ACC112 (cell line): ENCODE measurements around the gene RNH1.

Experiments
- H2AFZ ChIP-seq: fragments of 200-600 bp; sonication (generic); one replicate; pipeline ENCODE4 v1.6.0; 2017; ENCODE audit warnings: antibody characterized with exemption, low read length; ENCODE audit not compliant: unreplicated experiment
- H3K27ac ChIP-seq: fragments of 200-600 bp; sonication (generic); 2 replicates; pipeline ENCODE4 v1.5.1; 2014; ENCODE audit warnings: low read depth, mild to moderate bottlenecking, antibody characterized with exemption, low read length, moderate library complexity
- H3K27me3 ChIP-seq: fragments of 200-600 bp; sonication (generic); 2 replicates; pipeline ENCODE4 v1.6.1; 2014; ENCODE audit warnings: mild to moderate bottlenecking, antibody characterized with exemption, low read length, moderate library complexity, mixed read lengths; ENCODE audit not compliant: insufficient read depth
- H3K36me3 ChIP-seq: fragments of 200-600 bp; sonication (generic); 2 replicates; pipeline ENCODE4 v1.6.1; 2016; ENCODE audit warnings: mild to moderate bottlenecking, antibody characterized with exemption, low read length, moderate library complexity, mixed read lengths; ENCODE audit not compliant: insufficient read depth
- H3K4me1 ChIP-seq: fragments of 200-600 bp; sonication (generic); one replicate; pipeline ENCODE4 v1.6.1; 2016; ENCODE audit warnings: low read length, mixed read lengths; ENCODE audit not compliant: insufficient read depth, unreplicated experiment, control insufficient read depth
- H3K4me3 ChIP-seq: fragments of 200-600 bp; sonication (generic); 2 replicates; pipeline ENCODE4 v1.5.1; 2014; ENCODE audit warnings: mild to moderate bottlenecking, low read depth, low read length
- H3K79me2 ChIP-seq: fragments of 200-600 bp; sonication (generic); one replicate; pipeline ENCODE4 v1.6.0; 2016; ENCODE audit warnings: low read length; ENCODE audit not compliant: control insufficient read depth, unreplicated experiment, insufficient read depth

RNH1 gene

DNA sequence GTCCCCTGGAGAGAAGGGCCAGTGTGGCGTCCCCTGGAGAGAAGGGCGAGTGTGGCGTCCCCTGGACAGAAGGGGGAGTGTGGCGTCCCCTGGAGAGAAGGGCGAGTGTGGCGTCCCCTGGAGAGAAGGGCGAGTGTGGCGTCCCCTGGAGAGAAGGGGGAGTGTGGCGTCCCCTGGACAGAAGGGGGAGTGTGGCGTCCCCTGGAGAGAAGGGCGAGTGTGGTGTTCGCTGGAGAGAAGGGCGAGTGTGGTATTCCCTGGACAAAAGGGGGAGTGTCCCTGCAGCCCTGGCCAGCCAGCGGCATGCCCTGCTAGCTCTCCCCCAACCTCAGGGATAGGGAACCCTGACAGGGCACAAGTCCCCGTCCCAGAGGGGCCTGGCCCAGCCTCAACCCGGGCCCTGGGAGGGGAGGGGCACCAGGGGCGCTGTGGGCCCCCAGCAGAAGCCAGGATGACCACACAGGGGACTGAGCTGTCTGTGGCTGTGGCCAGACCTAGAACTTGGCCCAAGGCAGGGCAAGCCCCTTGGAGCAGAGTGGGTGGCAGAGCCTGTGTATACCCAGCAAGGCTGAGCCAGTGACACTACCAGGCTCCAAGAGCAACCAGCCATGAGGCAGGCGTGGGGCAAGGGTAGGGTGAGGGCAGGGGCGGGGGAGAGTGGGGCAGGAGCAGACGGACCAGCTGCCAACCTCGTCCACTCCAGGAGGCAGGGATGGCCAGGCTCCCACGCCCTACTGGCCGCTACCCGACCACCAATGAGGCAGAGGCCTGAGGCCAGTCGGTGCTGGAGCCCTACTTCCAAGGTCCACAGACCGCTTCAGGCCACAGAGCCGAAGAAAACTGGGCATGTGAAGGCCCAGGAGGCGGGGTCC lies 24.2 kb upstream of the RNH1 start:
- Histone ChIP-seq H3K79me2 (peaks cover 16% of the 10 kb centered on the region), H3K4me3 (no peak overlapping the region), H3K4me1 (no peaks in the 10 kb centered on the region), H3K27ac (no peak overlapping the region), H2AFZ (no peak overlapping the region), H3K36me3 (0 out of 2 replicates have a peak, but pooled peaks cover 6% of the 10 kb centered on the region), H3K27me3 (no peaks in the 10 kb centered on the region)

DNA sequence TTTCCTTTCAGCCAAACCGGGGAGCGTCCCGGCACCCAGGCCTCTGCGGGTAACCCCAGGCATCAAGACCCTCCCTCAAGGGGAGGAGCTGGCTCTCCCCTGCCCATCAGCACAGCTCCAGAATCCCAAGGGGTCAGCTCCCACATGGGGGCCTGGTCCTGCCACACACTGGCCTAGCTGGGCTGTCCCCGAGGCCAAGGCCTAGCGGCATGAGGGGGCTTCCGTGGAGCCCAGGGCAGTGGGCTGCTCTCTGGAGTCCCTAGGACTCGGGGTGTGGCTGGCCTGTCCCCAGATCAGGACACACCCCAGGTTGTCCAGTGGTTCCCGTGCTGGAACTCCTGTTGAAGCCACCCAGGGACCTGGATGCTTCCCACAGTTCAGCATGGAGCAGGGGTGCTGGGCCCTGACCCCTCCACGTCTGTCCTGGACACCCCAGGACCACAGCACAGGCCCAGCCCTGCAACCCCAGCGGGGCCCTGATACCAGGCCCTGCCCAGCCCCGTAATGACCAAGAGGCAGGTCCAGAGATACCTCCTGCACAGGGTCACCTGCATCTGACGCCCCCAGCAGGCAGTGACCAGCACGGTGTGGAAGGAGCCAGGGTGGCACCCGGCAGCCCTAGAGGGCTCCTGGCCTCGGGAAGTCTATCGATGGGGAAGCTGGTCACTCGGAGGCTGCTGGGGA lies 22.8 kb upstream of the RNH1 start:
- Histone ChIP-seq H3K79me2 (peaks cover 15% of the 10 kb centered on the region), H3K27ac (no peak overlapping the region), H3K36me3 (0 out of 2 replicates have a peak, but pooled peaks cover 6% of the 10 kb centered on the region), H3K27me3 (no peaks in the 10 kb centered on the region), H3K4me1 (no peaks in the 10 kb centered on the region), H2AFZ (no peak overlapping the region), H3K4me3 (no peak overlapping the region)

GRCh38 chr11:528815-529727 lies 22.0 kb upstream of the RNH1 start:
- no peak overlapping the region for H3K27ac ChIP-seq
- H3K4me1 ChIP-seq, result no peaks in the 10 kb centered on the region
- H3K36me3 ChIP-seq, result 0 out of 2 replicates have a peak, but pooled peaks cover 6% of the 10 kb centered on the region
- H3K79me2 ChIP-seq, result peaks cover 7% of the 10 kb centered on the region
- H2AFZ ChIP-seq, result no peak overlapping the region
- no peak overlapping the region for H3K4me3 ChIP-seq
- H3K27me3 ChIP-seq, result no peaks in the 10 kb centered on the region

GRCh38 chr11:528166-528814 lies 21.2 kb upstream of the RNH1 start:
- Histone ChIP-seq H3K27ac (no peak overlapping the region), H3K4me3 (no peak overlapping the region), H2AFZ (no peak overlapping the region), H3K4me1 (no peaks in the 10 kb centered on the region), H3K79me2 (no peaks in the 10 kb centered on the region), H3K36me3 (0 out of 2 replicates have a peak, but pooled peaks cover 3% of the 10 kb centered on the region), H3K27me3 (no peaks in the 10 kb centered on the region)

DNA sequence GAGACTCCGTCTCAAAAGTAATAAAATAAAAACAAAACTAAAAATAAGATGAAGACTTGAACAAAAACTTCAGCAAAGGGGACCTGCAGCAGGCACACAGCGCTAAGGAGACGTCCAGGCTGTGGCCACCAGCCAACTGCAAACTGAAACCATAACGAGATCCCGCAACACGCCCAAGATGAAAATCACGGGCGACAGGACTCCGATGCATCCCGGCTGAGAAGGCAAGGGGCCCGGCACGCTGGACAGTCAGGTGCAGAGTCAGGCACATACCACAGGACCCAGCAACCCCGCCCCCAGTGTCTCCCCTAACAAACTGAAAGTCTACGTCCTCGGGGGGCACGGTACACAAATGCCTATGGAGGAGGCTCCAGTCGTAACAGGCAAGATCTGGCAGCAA lies 19.1 kb upstream of the RNH1 start:
- no peak overlapping the region for H2AFZ ChIP-seq
- H3K36me3 ChIP-seq, result no peaks in the 10 kb centered on the region
- H3K79me2 ChIP-seq, result no peaks in the 10 kb centered on the region
- no peak overlapping the region for H3K27ac ChIP-seq
- H3K27me3 ChIP-seq, result no peaks in the 10 kb centered on the region
- no peaks in the 10 kb centered on the region for H3K4me1 ChIP-seq
- H3K4me3 ChIP-seq, result no peak overlapping the region

GRCh38 chr11:521177-521688 lies 14.2 kb upstream of the RNH1 start:
- H3K27ac ChIP-seq, result no peak overlapping the region
- H3K27me3 ChIP-seq, result no peaks in the 10 kb centered on the region
- H2AFZ ChIP-seq, result no peak overlapping the region

DNA sequence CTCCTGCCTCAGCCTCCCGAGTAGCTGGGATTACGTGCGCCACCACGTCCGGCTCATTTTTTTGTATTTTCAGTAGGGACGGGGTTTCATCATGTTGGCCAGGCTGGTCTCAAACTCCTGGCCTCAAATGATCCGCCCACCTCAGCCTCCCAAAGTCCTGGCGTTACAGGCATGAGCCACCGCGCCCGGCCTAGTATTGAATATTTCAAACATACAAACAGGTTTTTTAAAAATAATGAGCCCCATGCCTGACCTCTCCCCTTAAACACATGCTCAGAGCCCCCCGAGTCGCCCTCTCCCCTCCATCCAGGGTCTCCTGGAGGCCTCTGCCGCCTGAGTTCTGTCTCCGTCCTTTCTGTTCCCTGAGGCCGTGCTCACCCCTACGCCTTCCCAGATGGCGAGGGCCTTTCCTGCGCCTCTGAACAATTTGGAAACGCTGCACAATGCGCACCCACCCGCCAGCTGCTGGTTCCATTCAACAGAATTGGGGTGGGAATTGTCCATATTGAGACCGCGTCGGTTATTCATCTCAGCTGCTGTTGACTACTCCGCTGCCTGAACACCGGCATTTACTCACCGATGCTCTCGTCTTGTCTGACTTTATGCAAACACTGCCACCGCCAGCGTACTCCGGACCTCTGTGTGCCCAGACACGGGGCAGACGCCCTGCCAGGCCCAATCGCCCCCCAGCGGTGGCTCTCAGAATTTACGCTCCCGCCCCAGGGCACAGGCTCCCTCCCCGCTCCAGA lies 13.6 kb upstream of the RNH1 start:
- Histone ChIP-seq H3K4me1 (no peaks in the 10 kb centered on the region), H3K36me3 (peaks cover 4% of the 10 kb centered on the region), H3K4me3 (no peak overlapping the region), H3K27me3 (no peaks in the 10 kb centered on the region), H3K79me2 (no peaks in the 10 kb centered on the region), H2AFZ (no peak overlapping the region), H3K27ac (no peak overlapping the region)

More at GRCh38 chr11:521177-521688, 14.2 kb upstream of the RNH1 start:
- Histone ChIP-seq H3K79me2 (no peaks in the 10 kb centered on the region), H3K4me1 (no peaks in the 10 kb centered on the region), H3K36me3 (no peaks in the 10 kb centered on the region), H3K4me3 (no peak overlapping the region)

GRCh38 chr11:518463-519202 lies 11.6 kb upstream of the RNH1 start:
- peak overlapping the region; percentile 64 for H3K4me3 ChIP-seq
- H3K27ac ChIP-seq, result peak overlapping the region; percentile 58
- no peaks in the 10 kb centered on the region for H3K27me3 ChIP-seq
- no peaks in the 10 kb centered on the region for H3K4me1 ChIP-seq
- peaks cover 15% of the 10 kb centered on the region for H3K36me3 ChIP-seq
- no peaks in the 10 kb centered on the region for H3K79me2 ChIP-seq
- H2AFZ ChIP-seq, result peak overlapping the region; percentile 16
